Central memory CD8-positive, alpha-beta T cell (primary cell): Measurements from ENCODE around the gene FABP6.
"Not testable (repeated sequence)": the region's sequence is repeated elsewhere in the genome, so short reads cannot be mapped to it uniquely, and the experiment has no call there.

Experiments used
- ATAC-seq: fragments of 150-1000 bp; cut with Tn5 transposase; replicated peaks from 2 replicates; pipeline ENCODE4 v1.10.0; 2022; ENCODE audit warnings: mild to moderate bottlenecking, moderate FRiP score, moderate number of reproducible peaks; ENCODE audit not compliant: poor library complexity, severe bottlenecking; ENCODE audit errors: extremely low read depth
- DNase-seq, 2 donors: peaks; one replicate each; pipeline ENCODE4 v3.0.0; 2021; ENCODE audit warnings: low spot score in 2 of 2
- H3K27ac Mint-ChIP-seq: one replicate; pipeline ENCODE4 v1.8.0; 2022; ENCODE audit warnings: low read depth, mild to moderate bottlenecking, moderate library complexity, mixed read lengths
- H3K27me3 Mint-ChIP-seq: one replicate; pipeline ENCODE4 v1.8.0; 2022; ENCODE audit warnings: mixed read lengths
- H3K36me3 Mint-ChIP-seq: one replicate; pipeline ENCODE4 v1.8.0; 2022; ENCODE audit warnings: mild to moderate bottlenecking, moderate library complexity, mixed read lengths; ENCODE audit not compliant: insufficient read depth
- H3K4me1 Mint-ChIP-seq: one replicate; pipeline ENCODE4 v1.8.0; 2022; ENCODE audit warnings: mixed read lengths
- H3K4me3 Mint-ChIP-seq: one replicate; pipeline ENCODE4 v1.8.0; 2022; ENCODE audit warnings: mild to moderate bottlenecking, moderate library complexity, mixed read lengths
- H3K9me3 Mint-ChIP-seq: one replicate; pipeline ENCODE4 v1.8.0; 2022; ENCODE audit warnings: mixed read lengths

Gene FABP6

GRCh38 chr5:160233215-160233614, 3.9 kb downstream of the FABP6 start:
- DNase-seq (no peak), ATAC-seq (no peak)

GRCh38 chr5:160235731-160236130, 6.4 kb downstream of the FABP6 start:
- Mint-ChIP-seq H3K36me3 (no peaks in the 10 kb centered on the region), H3K4me3 (no peak overlapping the region), H3K4me1 (no peaks in the 10 kb centered on the region), H3K27ac (no peak overlapping the region), H3K9me3 (no peaks in the 10 kb centered on the region), H3K27me3 (peaks cover 40% of the 10 kb centered on the region)
- no peak for ATAC-seq
- DNase-seq: no peak

More at GRCh38 chr5:160233215-160233614, 3.9 kb downstream of the FABP6 start:
- H3K9me3 Mint-ChIP-seq: no peaks in the 10 kb centered on the region
- H3K4me1 Mint-ChIP-seq: no peaks in the 10 kb centered on the region
- no peak overlapping the region for H3K4me3 Mint-ChIP-seq
- H3K27me3 Mint-ChIP-seq: peaks cover 28% of the 10 kb centered on the region
- H3K36me3 Mint-ChIP-seq: no peaks in the 10 kb centered on the region
- no peak overlapping the region for H3K27ac Mint-ChIP-seq

- Mint-ChIP-seq H3K4me3 (no peak overlapping the region), H3K27me3 (peaks cover 40% of the 10 kb centered on the region), H3K36me3 (no peaks in the 10 kb centered on the region), H3K9me3 (no peaks in the 10 kb centered on the region), H3K4me1 (no peaks in the 10 kb centered on the region), H3K27ac (no peak overlapping the region)
- DNase-seq (no peak), ATAC-seq (no peak)
These were observed 8.3 kb downstream of the FABP6 start for GRCh38 chr5:160237571-160238093.

- Mint-ChIP-seq H3K27ac (no peak overlapping the region), H3K27me3 (peaks cover 33% of the 10 kb centered on the region), H3K4me1 (no peaks in the 10 kb centered on the region), H3K9me3 (no peaks in the 10 kb centered on the region), H3K36me3 (no peaks in the 10 kb centered on the region), H3K4me3 (no peak overlapping the region)
- DNase-seq: no peak
- no peak for ATAC-seq
These were observed 11.0 kb downstream of the FABP6 start for GRCh38 chr5:160240350-160240749.

- Mint-ChIP-seq H3K27ac (no peak overlapping the region), H3K27me3 (peaks cover 22% of the 10 kb centered on the region), H3K4me3 (no peak overlapping the region), H3K9me3 (no peaks in the 10 kb centered on the region), H3K36me3 (no peaks in the 10 kb centered on the region), H3K4me1 (no peaks in the 10 kb centered on the region)
- DNase-seq (no peak), ATAC-seq (no peak)
These were observed 12.8 kb downstream of the FABP6 start for GRCh38 chr5:160242145-160242544.

GRCh38 chr5:160245506-160246086, 16.3 kb downstream of the FABP6 start:
- DNase-seq (no peak), ATAC-seq (no peak)
- peaks cover 1% of the 10 kb centered on the region for H3K36me3 Mint-ChIP-seq
- no peak overlapping the region for H3K27ac Mint-ChIP-seq
- no peaks in the 10 kb centered on the region for H3K27me3 Mint-ChIP-seq
- H3K4me3 Mint-ChIP-seq: no peak overlapping the region
- no peaks in the 10 kb centered on the region for H3K9me3 Mint-ChIP-seq
- H3K4me1 Mint-ChIP-seq: no peaks in the 10 kb centered on the region

GRCh38 chr5:160249570-160249969, 20.3 kb downstream of the FABP6 start:
- not testable (repeated sequence) for ATAC-seq, H3K4me3 Mint-ChIP-seq, H3K36me3 Mint-ChIP-seq, H3K4me1 Mint-ChIP-seq, H3K27ac Mint-ChIP-seq, DNase-seq, H3K9me3 Mint-ChIP-seq
- peaks cover 13% of the 10 kb centered on the region for H3K27me3 Mint-ChIP-seq

GRCh38 chr5:160250226-160250625, 20.9 kb downstream of the FABP6 start:
- no peak for DNase-seq
- peaks cover 13% of the 10 kb centered on the region for H3K27me3 Mint-ChIP-seq
- H3K27ac Mint-ChIP-seq: no peak overlapping the region
- no peaks in the 10 kb centered on the region for H3K4me1 Mint-ChIP-seq
- H3K4me3 Mint-ChIP-seq: no peak overlapping the region
- H3K9me3 Mint-ChIP-seq: no peaks in the 10 kb centered on the region
- H3K36me3 Mint-ChIP-seq: peaks cover 2% of the 10 kb centered on the region
- no peak for ATAC-seq

- Mint-ChIP-seq H3K27me3 (peaks cover 13% of the 10 kb centered on the region), H3K4me1 (no peaks in the 10 kb centered on the region)
These were observed 21.5 kb downstream of the FABP6 start for GRCh38 chr5:160250826-160251225.

GRCh38 chr5:160251406-160252155, 22.3 kb downstream of the FABP6 start:
- ATAC-seq (no peak), DNase-seq (no peak)
- H3K4me1 Mint-ChIP-seq: no peaks in the 10 kb centered on the region
- H3K27ac Mint-ChIP-seq: no peak overlapping the region
- no peaks in the 10 kb centered on the region for H3K9me3 Mint-ChIP-seq
- H3K27me3 Mint-ChIP-seq: peaks cover 13% of the 10 kb centered on the region
- peaks cover 2% of the 10 kb centered on the region for H3K36me3 Mint-ChIP-seq
- no peak overlapping the region for H3K4me3 Mint-ChIP-seq

More at GRCh38 chr5:160250826-160251225, 21.5 kb downstream of the FABP6 start:
- H3K27ac Mint-ChIP-seq: no peak overlapping the region
- peaks cover 2% of the 10 kb centered on the region for H3K36me3 Mint-ChIP-seq
- ATAC-seq (no peak), DNase-seq (no peak)
- H3K9me3 Mint-ChIP-seq: no peaks in the 10 kb centered on the region
- no peak overlapping the region for H3K4me3 Mint-ChIP-seq

- DNase-seq (no peak), ATAC-seq (no peak)
- no peaks in the 10 kb centered on the region for H3K4me1 Mint-ChIP-seq
- H3K9me3 Mint-ChIP-seq: no peaks in the 10 kb centered on the region
- peaks cover 1% of the 10 kb centered on the region for H3K36me3 Mint-ChIP-seq
- no peak overlapping the region for H3K27ac Mint-ChIP-seq
- H3K4me3 Mint-ChIP-seq: no peak overlapping the region
- peaks cover 13% of the 10 kb centered on the region for H3K27me3 Mint-ChIP-seq
These were observed 23.6 kb downstream of the FABP6 start for GRCh38 chr5:160252916-160253315.

- ATAC-seq (no peak), DNase-seq (no peak)
- Mint-ChIP-seq H3K4me3 (no peak overlapping the region), H3K27ac (no peak overlapping the region), H3K36me3 (peaks cover 1% of the 10 kb centered on the region), H3K27me3 (peaks cover 13% of the 10 kb centered on the region), H3K4me1 (no peaks in the 10 kb centered on the region), H3K9me3 (no peaks in the 10 kb centered on the region)
These were observed 24.1 kb downstream of the FABP6 start for GRCh38 chr5:160253441-160253840.

- peaks cover 13% of the 10 kb centered on the region for H3K27me3 Mint-ChIP-seq
- no peak overlapping the region for H3K27ac Mint-ChIP-seq
- H3K4me1 Mint-ChIP-seq: no peaks in the 10 kb centered on the region
- DNase-seq (no peak), ATAC-seq (no peak)
- H3K4me3 Mint-ChIP-seq: no peak overlapping the region
- no peaks in the 10 kb centered on the region for H3K9me3 Mint-ChIP-seq
- peaks cover 3% of the 10 kb centered on the region for H3K36me3 Mint-ChIP-seq
These were observed 25.4 kb downstream of the FABP6 start for GRCh38 chr5:160254706-160255105.
